ENCODE results near the gene HECA. TPM values are rescaled to one million over a fixed set of nuclear protein-coding genes. Genes with fewer than 3 reads are reported as not detected.

The HECA gene
- total RNA-seq, 4 donors from 2014 or later, result 11.3 to 38.4 (median 25.7) TPM

DNA sequence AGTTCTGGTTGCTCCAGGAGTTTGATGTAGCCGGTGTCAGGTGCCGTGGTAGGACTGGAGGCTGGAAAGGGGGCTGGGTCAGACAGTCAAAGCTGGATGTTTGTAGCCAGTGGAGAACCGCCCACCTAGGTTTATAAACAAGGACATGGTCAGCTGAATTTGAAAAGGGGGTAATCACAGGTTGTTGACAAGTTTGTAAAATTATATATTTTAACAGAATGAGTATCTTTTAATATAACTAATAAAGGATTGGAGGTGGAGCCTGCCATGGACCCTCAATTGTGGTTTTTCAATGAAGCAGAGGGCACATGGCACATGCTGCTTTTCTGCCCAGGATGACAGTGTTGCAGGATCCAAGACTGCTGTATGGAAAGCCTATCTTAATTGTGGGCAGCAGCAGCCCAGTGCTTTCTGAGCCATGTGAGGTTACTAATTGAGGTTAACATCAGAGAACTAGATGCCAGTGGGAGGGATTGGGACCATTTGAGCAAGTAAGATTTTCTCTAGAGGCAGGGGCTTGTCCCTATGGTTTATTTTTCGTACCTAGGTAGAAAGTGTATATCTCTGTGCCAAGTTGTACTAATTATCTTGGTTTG, 9.7 kb downstream of the HECA start:
- Histone ChIP-seq H3K9me3 (no peaks in the 10 kb centered on the region), H3K36me3 (no peaks in the 10 kb centered on the region), H3K4me1 (peaks cover 3 to 6% of the 10 kb centered on the region in 2 donors), H3K27ac (no peak overlapping the region), H3K4me3 (no peak overlapping the region), H3K27me3 (no peaks in the 10 kb centered on the region)
- TF ChIP-seq, protein P1, sequence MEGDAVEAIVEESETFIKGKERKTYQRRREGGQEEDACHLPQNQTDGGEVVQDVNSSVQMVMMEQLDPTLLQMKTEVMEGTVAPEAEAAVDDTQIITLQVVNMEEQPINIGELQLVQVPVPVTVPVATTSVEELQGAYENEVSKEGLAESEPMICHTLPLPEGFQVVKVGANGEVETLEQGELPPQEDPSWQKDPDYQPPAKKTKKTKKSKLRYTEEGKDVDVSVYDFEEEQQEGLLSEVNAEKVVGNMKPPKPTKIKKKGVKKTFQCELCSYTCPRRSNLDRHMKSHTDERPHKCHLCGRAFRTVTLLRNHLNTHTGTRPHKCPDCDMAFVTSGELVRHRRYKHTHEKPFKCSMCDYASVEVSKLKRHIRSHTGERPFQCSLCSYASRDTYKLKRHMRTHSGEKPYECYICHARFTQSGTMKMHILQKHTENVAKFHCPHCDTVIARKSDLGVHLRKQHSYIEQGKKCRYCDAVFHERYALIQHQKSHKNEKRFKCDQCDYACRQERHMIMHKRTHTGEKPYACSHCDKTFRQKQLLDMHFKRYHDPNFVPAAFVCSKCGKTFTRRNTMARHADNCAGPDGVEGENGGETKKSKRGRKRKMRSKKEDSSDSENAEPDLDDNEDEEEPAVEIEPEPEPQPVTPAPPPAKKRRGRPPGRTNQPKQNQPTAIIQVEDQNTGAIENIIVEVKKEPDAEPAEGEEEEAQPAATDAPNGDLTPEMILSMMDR (IDR thresholded peaks at IDR 0.05), result no peak
- no peak for TF ChIP-seq POLR2A (IDR thresholded peaks at IDR 0.05)
- intact Hi-C loops (cut with DNase I; ENCODE audit: low total_unique reads), result no loop called here
- DNase-seq, result no peak

DNA sequence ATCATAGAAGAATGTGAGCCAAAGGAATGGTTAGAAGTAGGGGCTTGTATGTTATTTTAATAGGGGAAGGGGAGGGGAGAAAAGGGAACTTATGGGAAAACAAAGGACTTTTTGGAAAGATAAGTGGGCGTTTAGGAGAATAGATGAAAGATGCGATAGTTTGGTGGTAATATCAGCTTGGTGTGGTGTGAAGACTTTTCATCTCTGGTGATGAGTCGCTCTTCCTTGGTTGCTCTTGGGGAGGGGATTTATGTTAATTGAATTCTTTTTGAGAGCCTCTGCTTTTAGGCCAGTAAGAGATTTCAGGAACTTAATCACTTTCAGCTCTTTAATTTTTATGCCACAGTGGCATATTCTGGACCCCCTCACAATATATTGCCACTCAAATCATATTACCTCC, 10.8 kb downstream of the HECA start:
- H3K9me3 ChIP-seq, result no peaks in the 10 kb centered on the region
- no peak for DNase-seq
- no peak for TF ChIP-seq POLR2A (IDR thresholded peaks at IDR 0.05)
- TF ChIP-seq, protein P1 (IDR thresholded peaks at IDR 0.05), result no peak
- H3K27ac ChIP-seq, result no peak overlapping the region
- intact Hi-C loops (cut with DNase I; ENCODE audit: low total_unique reads), result no loop called here
- no peaks in the 10 kb centered on the region for H3K36me3 ChIP-seq
- peaks cover 2 to 9% of the 10 kb centered on the region in 2 donors for H3K4me1 ChIP-seq
- H3K27me3 ChIP-seq, result no peaks in the 10 kb centered on the region
- no peak overlapping the region for H3K4me3 ChIP-seq

DNA sequence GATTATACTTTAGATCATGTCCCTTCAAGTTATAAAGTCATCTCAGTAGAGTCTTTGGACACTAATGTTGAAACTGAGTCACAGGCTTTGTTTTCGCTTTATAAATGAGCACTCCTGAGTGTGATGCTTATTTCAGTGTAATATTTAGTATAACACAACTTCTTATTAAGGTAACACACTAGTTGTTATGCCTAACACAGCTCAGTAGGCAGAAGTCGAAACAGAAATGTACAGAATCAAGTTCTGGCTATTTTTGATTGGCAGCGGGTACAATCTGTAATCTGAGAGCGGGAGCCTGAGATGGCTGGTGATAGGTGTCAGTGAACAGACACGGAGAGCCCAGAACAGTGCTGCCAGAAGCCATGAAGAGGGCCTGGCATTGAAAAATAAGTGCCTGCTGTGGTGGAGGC, 11.4 kb downstream of the HECA start:
- Histone ChIP-seq H3K27me3 (no peaks in the 10 kb centered on the region), H3K36me3 (no peaks in the 10 kb centered on the region), H3K9me3 (no peaks in the 10 kb centered on the region), H3K4me3 (no peak overlapping the region), H3K4me1 (peaks cover 0 to 9% of the 10 kb centered on the region in 2 donors), H3K27ac (no peak overlapping the region)
- intact Hi-C loops (cut with DNase I; ENCODE audit: low total_unique reads), result no loop called here
- DNase-seq, result no peak
- TF ChIP-seq POLR2A (IDR thresholded peaks at IDR 0.05), result no peak
- TF ChIP-seq, protein P1 (IDR thresholded peaks at IDR 0.05), result no peak

DNA sequence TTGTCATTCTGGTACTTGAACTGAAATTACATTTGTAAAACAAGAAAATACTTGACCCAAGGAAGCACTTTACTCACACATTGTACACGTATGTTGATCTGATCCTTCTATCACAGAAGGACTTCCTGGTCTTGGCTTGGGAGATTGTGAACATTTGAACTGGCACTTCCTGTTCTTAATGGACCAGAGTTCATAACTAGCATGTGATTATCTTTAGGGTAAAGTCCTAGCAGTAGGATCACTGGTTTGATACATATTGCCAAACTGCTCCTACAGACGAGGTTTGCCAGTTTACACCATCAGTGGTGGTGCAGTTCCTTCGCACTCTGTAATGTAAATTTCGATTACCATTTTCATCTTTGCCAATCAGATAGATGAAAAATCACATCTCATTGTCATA, 12.7 kb downstream of the HECA start:
- intact Hi-C loops (cut with DNase I; ENCODE audit: low total_unique reads), result no loop called here
- no peaks in the 10 kb centered on the region for H3K9me3 ChIP-seq
- no peaks in the 10 kb centered on the region for H3K36me3 ChIP-seq
- no peak overlapping the region for H3K27ac ChIP-seq
- no peak overlapping the region for H3K4me3 ChIP-seq
- no peaks in the 10 kb centered on the region for H3K27me3 ChIP-seq
- peaks cover 0 to 9% of the 10 kb centered on the region in 2 donors for H3K4me1 ChIP-seq
- no peak for DNase-seq
- TF ChIP-seq POLR2A (IDR thresholded peaks at IDR 0.05), result no peak
- TF ChIP-seq, protein P1 (IDR thresholded peaks at IDR 0.05), result no peak

DNA sequence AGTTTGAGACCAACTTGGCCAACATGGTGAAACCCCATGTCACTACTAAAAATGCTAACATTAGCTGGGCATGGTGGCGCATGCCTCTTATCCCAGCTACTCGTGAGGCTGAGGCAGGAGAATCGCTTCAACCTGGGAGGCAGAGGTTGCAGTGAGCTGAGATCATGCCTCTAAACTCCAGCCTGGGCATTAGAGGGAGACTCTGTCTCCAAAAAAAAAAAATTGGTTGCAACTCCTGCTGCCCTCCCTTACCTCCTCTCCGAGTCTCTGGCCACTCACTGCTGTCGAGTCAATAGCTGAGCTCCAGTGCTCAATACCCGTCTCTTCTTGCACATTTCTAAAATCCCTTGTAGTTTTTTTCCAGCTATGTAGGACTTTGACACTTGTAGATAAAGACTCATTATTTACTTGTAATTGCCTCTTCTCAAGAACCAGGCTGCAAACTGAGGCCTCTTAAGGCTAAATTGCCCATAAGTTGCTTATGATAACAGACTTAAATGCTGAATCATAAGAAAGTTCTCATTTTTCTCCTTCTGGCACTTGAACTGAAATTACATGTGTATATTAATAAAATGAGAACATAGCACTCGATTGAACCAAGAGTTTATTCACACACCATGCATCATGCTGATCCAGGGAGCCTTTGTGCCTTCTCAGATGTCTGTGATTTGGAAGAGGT, 13.8 kb downstream of the HECA start:
- no peak overlapping the region for H3K4me3 ChIP-seq
- intact Hi-C loops (cut with DNase I; ENCODE audit: low total_unique reads), result no loop called here
- H3K27me3 ChIP-seq, result no peaks in the 10 kb centered on the region
- DNase-seq, result no peak
- no peaks in the 10 kb centered on the region for H3K36me3 ChIP-seq
- no peak overlapping the region for H3K27ac ChIP-seq
- peaks cover 0 to 9% of the 10 kb centered on the region in 2 donors for H3K4me1 ChIP-seq
- no peaks in the 10 kb centered on the region for H3K9me3 ChIP-seq
- TF ChIP-seq, protein P1 (IDR thresholded peaks at IDR 0.05), result no peak
- TF ChIP-seq POLR2A (IDR thresholded peaks at IDR 0.05), result no peak
